Gastrocnemius medialis (tissue), 4 donors: Measurements from ENCODE around the gene CHL1.

Source experiments
- POLR2A ChIP-seq, 2 donors: fragments of 450-650 bp; IDR thresholded peaks; one replicate each; pipeline ENCODE4 v1.6.1; 2017; ENCODE audit warnings: antibody characterized with exemption in 2 of 2, mild to moderate bottlenecking in 2 of 2, moderate library complexity in 2 of 2
- TF ChIP-seq, protein P1 (sequence below), 5 experiments: fragments of 450-650 bp in 3 of 5; fragments of 200-600 bp in 2 of 5; sonication (generic) in 2 of 5; IDR thresholded peaks in 4 of 5; conservative IDR thresholded peaks in 1 of 5; 1 replicate in 4 of 5; 2 replicates in 1 of 5; pipeline ENCODE4 v1.5.1; 2016 to 2019; ENCODE audit warnings: antibody characterized with exemption in 5 of 5, mild to moderate bottlenecking in 3 of 5, moderate library complexity in 3 of 5

DNA sequence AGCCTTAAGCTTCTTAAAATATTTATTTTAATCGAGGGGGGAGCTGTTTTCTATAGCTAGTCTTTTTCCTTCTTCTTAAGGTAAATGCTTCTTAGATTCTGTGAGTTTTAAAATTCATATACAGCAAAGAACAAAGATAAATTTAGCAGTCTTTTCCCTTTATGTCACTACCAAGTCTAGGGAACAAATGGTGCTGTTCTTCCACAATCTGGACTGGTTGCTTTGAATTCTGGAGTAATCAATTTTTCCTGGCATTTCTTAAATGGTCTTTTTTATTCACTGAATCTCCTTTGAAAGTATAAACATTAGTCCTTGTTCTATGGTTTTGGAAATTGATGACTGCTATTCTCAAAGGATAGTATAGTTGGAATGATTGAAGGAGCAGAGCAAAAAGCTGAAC, 82.8 kb downstream of the CHL1 start:
- TF ChIP-seq, protein P1, sequence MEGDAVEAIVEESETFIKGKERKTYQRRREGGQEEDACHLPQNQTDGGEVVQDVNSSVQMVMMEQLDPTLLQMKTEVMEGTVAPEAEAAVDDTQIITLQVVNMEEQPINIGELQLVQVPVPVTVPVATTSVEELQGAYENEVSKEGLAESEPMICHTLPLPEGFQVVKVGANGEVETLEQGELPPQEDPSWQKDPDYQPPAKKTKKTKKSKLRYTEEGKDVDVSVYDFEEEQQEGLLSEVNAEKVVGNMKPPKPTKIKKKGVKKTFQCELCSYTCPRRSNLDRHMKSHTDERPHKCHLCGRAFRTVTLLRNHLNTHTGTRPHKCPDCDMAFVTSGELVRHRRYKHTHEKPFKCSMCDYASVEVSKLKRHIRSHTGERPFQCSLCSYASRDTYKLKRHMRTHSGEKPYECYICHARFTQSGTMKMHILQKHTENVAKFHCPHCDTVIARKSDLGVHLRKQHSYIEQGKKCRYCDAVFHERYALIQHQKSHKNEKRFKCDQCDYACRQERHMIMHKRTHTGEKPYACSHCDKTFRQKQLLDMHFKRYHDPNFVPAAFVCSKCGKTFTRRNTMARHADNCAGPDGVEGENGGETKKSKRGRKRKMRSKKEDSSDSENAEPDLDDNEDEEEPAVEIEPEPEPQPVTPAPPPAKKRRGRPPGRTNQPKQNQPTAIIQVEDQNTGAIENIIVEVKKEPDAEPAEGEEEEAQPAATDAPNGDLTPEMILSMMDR (IDR thresholded peaks at IDR 0.05 in 4 of 5, conservative IDR thresholded peaks at IDR 0.05 in 1 of 5) = no peak
- no peak for TF ChIP-seq POLR2A (IDR thresholded peaks at IDR 0.05)
